Ectodermal cell (in vitro differentiated cells): ENCODE measurements around the gene ZNF664.

Experiments
- H3K27ac ChIP-seq: 2 replicates; pipeline ENCODE4 v1.7.0; 2013; ENCODE audit warnings: mild to moderate bottlenecking, low read depth, low read length; ENCODE audit not compliant: insufficient read depth, poor library complexity, severe bottlenecking
- H3K27me3 ChIP-seq: 2 replicates; pipeline ENCODE4 v1.7.0; 2013; ENCODE audit warnings: mild to moderate bottlenecking, low read length; ENCODE audit not compliant: insufficient read depth, control insufficient read depth, poor library complexity, severe bottlenecking
- H3K36me3 ChIP-seq: one replicate; pipeline ENCODE4 v1.7.0; 2013; ENCODE audit warnings: low read length; ENCODE audit not compliant: control insufficient read depth, insufficient read depth
- H3K4me1 ChIP-seq: one replicate; pipeline ENCODE4 v1.7.0; 2013; ENCODE audit warnings: low read length; ENCODE audit not compliant: control insufficient read depth, insufficient read depth
- H3K4me3 ChIP-seq: 2 replicates; pipeline ENCODE4 v1.7.0; 2013; ENCODE audit warnings: low read depth, low read length, control low read depth; ENCODE audit not compliant: insufficient read depth
- H3K9me3 ChIP-seq: 2 replicates; pipeline ENCODE4 v1.7.0; 2013; ENCODE audit warnings: mild to moderate bottlenecking, low read length, moderate library complexity; ENCODE audit not compliant: control insufficient read depth
- WGBS, 2 experiments: methylation state at CpG; one replicate each; pipeline ENCODE4 v1.1.7; 2013; ENCODE audit warnings: missing lambda C conversion rate in 2 of 2; 5-methylcytosine and 5-hydroxymethylcytosine counted together

Gene ZNF664

GRCh38 chr12:123998344-123998990, 25.5 kb downstream of the ZNF664 start:
- Histone ChIP-seq H3K27ac (no peak overlapping the region), H3K9me3 (no peaks in the 10 kb centered on the region), H3K27me3 (no peaks in the 10 kb centered on the region), H3K36me3 (peaks cover 9% of the 10 kb centered on the region), H3K4me1 (peaks cover 17% of the 10 kb centered on the region), H3K4me3 (no peak overlapping the region)
- 93 to 97% methylated on average over 2 of the region's 2 CpGs for WGBS, 2 experiments

GRCh38 chr12:123998991-123999359, 26.0 kb downstream of the ZNF664 start:
- H3K27ac ChIP-seq, result no peak overlapping the region
- peaks cover 9% of the 10 kb centered on the region for H3K36me3 ChIP-seq
- 92% methylated on average over 2 of the region's 2 CpGs; no CpG with 5 or more reads in 1 of the 2 experiments for WGBS, 2 experiments
- no peak overlapping the region for H3K4me3 ChIP-seq
- no peaks in the 10 kb centered on the region for H3K9me3 ChIP-seq
- no peaks in the 10 kb centered on the region for H3K27me3 ChIP-seq
- H3K4me1 ChIP-seq, result peaks cover 17% of the 10 kb centered on the region

GRCh38 chr12:124000111-124000510, 27.1 kb downstream of the ZNF664 start:
- Histone ChIP-seq H3K4me3 (no peak overlapping the region), H3K36me3 (peaks cover 9% of the 10 kb centered on the region), H3K27me3 (no peaks in the 10 kb centered on the region), H3K9me3 (no peaks in the 10 kb centered on the region), H3K4me1 (peaks cover 17% of the 10 kb centered on the region), H3K27ac (no peak overlapping the region)
- 90 to 92% methylated on average over 5 of the region's 5 CpGs for WGBS, 2 experiments

- Histone ChIP-seq H3K9me3 (no peaks in the 10 kb centered on the region), H3K27me3 (no peaks in the 10 kb centered on the region), H3K4me3 (no peak overlapping the region), H3K4me1 (peaks cover 17% of the 10 kb centered on the region), H3K27ac (no peak overlapping the region), H3K36me3 (peaks cover 11% of the 10 kb centered on the region)
- WGBS, 2 experiments, result 93 to 97% methylated on average over 7 of the region's 7 CpGs
These were observed 28.3 kb downstream of the ZNF664 start for GRCh38 chr12:124001343-124001742.

GRCh38 chr12:124002021-124002644, 29.1 kb downstream of the ZNF664 start:
- Histone ChIP-seq H3K4me1 (peaks cover 18% of the 10 kb centered on the region), H3K27ac (no peak overlapping the region), H3K36me3 (peaks cover 11% of the 10 kb centered on the region), H3K27me3 (no peaks in the 10 kb centered on the region), H3K4me3 (no peak overlapping the region), H3K9me3 (no peaks in the 10 kb centered on the region)
- 94 to 95% methylated on average over 6 of the region's 6 CpGs for WGBS, 2 experiments

- H3K27me3 ChIP-seq, result no peaks in the 10 kb centered on the region
- peaks cover 19% of the 10 kb centered on the region for H3K4me1 ChIP-seq
- peaks cover 11% of the 10 kb centered on the region for H3K36me3 ChIP-seq
- no peak overlapping the region for H3K27ac ChIP-seq
- 92 to 95% methylated on average over 2 of the region's 2 CpGs for WGBS, 2 experiments
- no peak overlapping the region for H3K4me3 ChIP-seq
- no peaks in the 10 kb centered on the region for H3K9me3 ChIP-seq
These were observed 29.6 kb downstream of the ZNF664 start for GRCh38 chr12:124002654-124003053.

GRCh38 chr12:124004233-124004875, 31.3 kb downstream of the ZNF664 start:
- peaks cover 7% of the 10 kb centered on the region for H3K36me3 ChIP-seq
- WGBS, 2 experiments, result 91 to 95% methylated on average over 9 of the region's 9 CpGs
- no peaks in the 10 kb centered on the region for H3K9me3 ChIP-seq
- no peak overlapping the region for H3K27ac ChIP-seq
- H3K4me3 ChIP-seq, result no peak overlapping the region
- peaks cover 22% of the 10 kb centered on the region for H3K4me1 ChIP-seq
- no peaks in the 10 kb centered on the region for H3K27me3 ChIP-seq

- Histone ChIP-seq H3K36me3 (peaks cover 3% of the 10 kb centered on the region), H3K27ac (no peak overlapping the region), H3K4me3 (no peak overlapping the region), H3K9me3 (no peaks in the 10 kb centered on the region), H3K4me1 (peaks cover 22% of the 10 kb centered on the region), H3K27me3 (no peaks in the 10 kb centered on the region)
- WGBS, 2 experiments, result 90 to 91% methylated on average over 11 of the region's 11 CpGs
These were observed 33.2 kb downstream of the ZNF664 start for GRCh38 chr12:124006085-124006845.

- 80 to 82% methylated on average over 12 to 14 of the region's 14 CpGs for WGBS, 2 experiments
- Histone ChIP-seq H3K9me3 (no peaks in the 10 kb centered on the region), H3K4me3 (no peak overlapping the region), H3K27me3 (no peaks in the 10 kb centered on the region), H3K4me1 (peaks cover 22% of the 10 kb centered on the region), H3K36me3 (peaks cover 11% of the 10 kb centered on the region), H3K27ac (no peak overlapping the region)
These were observed 34.1 kb downstream of the ZNF664 start for GRCh38 chr12:124006846-124007713.
